ENCODE measurements around the gene FAM107B. TPM values are rescaled to one million over a fixed set of nuclear protein-coding genes. Genes with fewer than 3 reads are reported as not detected.

Gene FAM107B
- total and polyA plus RNA-seq, 4 donors: 24.9 to 58.1 (median 30.9) TPM

- H3K27ac ChIP-seq (ENCODE audit: low read depth in 1 of 2, low read length in 2 of 2): peak overlapping the region in 1 of 2 donors; percentile 69
- peak; percentile 78 for TF ChIP-seq HNF4A (conservative IDR thresholded peaks at IDR 0.05)
- TF ChIP-seq EGR1 (IDR thresholded peaks at IDR 0.05; ENCODE audit: low read depth in 2 of 2): no peak
- peak; percentile 19 to 42 for TF ChIP-seq RXRA (IDR thresholded peaks at IDR 0.05)
- no peak for TF ChIP-seq ZBTB33 (IDR thresholded peaks at IDR 0.05)
- peak; percentile 61 for TF ChIP-seq SP1 (IDR thresholded peaks at IDR 0.05)
- TF ChIP-seq NR2F2 (IDR thresholded peaks at IDR 0.05): no peak
- no peak for TF ChIP-seq TAF1 (conservative IDR thresholded peaks at IDR 0.05)
- no peak for TF ChIP-seq ATF3 (IDR thresholded peaks at IDR 0.05)
- no peak for TF ChIP-seq JUND (IDR thresholded peaks at IDR 0.05)
- TF ChIP-seq YY1 (IDR thresholded peaks at IDR 0.05): peak; percentile 62
- TF ChIP-seq FOXA2 (IDR thresholded peaks at IDR 0.05): no peak
- TF ChIP-seq HNF4G (IDR thresholded peaks at IDR 0.05): peak; percentile 46
- TF ChIP-seq RAD21 (IDR thresholded peaks at IDR 0.05): peak; percentile 0 to 58
- no peak for TF ChIP-seq GABPA (IDR thresholded peaks at IDR 0.05 in 1 of 2, conservative IDR thresholded peaks at IDR 0.05 in 1 of 2)
- peak; percentile 77 for TF ChIP-seq MAX (IDR thresholded peaks at IDR 0.05)
- TF ChIP-seq FOXA1 (IDR thresholded peaks at IDR 0.05): no peak
- TF ChIP-seq, protein P1, sequence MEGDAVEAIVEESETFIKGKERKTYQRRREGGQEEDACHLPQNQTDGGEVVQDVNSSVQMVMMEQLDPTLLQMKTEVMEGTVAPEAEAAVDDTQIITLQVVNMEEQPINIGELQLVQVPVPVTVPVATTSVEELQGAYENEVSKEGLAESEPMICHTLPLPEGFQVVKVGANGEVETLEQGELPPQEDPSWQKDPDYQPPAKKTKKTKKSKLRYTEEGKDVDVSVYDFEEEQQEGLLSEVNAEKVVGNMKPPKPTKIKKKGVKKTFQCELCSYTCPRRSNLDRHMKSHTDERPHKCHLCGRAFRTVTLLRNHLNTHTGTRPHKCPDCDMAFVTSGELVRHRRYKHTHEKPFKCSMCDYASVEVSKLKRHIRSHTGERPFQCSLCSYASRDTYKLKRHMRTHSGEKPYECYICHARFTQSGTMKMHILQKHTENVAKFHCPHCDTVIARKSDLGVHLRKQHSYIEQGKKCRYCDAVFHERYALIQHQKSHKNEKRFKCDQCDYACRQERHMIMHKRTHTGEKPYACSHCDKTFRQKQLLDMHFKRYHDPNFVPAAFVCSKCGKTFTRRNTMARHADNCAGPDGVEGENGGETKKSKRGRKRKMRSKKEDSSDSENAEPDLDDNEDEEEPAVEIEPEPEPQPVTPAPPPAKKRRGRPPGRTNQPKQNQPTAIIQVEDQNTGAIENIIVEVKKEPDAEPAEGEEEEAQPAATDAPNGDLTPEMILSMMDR (IDR thresholded peaks at IDR 0.05; ENCODE audit: low read depth, low read length, missing input control): no peak
- TF ChIP-seq, protein P2, sequence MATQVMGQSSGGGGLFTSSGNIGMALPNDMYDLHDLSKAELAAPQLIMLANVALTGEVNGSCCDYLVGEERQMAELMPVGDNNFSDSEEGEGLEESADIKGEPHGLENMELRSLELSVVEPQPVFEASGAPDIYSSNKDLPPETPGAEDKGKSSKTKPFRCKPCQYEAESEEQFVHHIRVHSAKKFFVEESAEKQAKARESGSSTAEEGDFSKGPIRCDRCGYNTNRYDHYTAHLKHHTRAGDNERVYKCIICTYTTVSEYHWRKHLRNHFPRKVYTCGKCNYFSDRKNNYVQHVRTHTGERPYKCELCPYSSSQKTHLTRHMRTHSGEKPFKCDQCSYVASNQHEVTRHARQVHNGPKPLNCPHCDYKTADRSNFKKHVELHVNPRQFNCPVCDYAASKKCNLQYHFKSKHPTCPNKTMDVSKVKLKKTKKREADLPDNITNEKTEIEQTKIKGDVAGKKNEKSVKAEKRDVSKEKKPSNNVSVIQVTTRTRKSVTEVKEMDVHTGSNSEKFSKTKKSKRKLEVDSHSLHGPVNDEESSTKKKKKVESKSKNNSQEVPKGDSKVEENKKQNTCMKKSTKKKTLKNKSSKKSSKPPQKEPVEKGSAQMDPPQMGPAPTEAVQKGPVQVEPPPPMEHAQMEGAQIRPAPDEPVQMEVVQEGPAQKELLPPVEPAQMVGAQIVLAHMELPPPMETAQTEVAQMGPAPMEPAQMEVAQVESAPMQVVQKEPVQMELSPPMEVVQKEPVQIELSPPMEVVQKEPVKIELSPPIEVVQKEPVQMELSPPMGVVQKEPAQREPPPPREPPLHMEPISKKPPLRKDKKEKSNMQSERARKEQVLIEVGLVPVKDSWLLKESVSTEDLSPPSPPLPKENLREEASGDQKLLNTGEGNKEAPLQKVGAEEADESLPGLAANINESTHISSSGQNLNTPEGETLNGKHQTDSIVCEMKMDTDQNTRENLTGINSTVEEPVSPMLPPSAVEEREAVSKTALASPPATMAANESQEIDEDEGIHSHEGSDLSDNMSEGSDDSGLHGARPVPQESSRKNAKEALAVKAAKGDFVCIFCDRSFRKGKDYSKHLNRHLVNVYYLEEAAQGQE (IDR thresholded peaks at IDR 0.05): no peak
These were observed 166.2 kb downstream of the FAM107B start for GRCh38 chr10:14608381-14609001.

More at GRCh38 chr10:14608381-14609001, 166.2 kb downstream of the FAM107B start:
- Histone ChIP-seq H3K4me1 (ENCODE audit: control insufficient read depth in 4 of 4, insufficient read depth in 4 of 4, low read length in 3 of 4) (peaks cover 4 to 69% (median 44%) of the 10 kb centered on the region in 4 donors), H3K36me3 (ENCODE audit: control insufficient read depth in 4 of 4, insufficient read depth in 3 of 4, low read depth in 1 of 4, low read length in 3 of 4) (no peaks in the 10 kb centered on the region), H3K4me3 (ENCODE audit: low read depth in 1 of 3, low read length in 3 of 3) (no peak overlapping the region), H3K9ac (ENCODE audit: low read depth in 1 of 2, low read length in 2 of 2) (no peak overlapping the region), H3K27me3 (ENCODE audit: control insufficient read depth in 4 of 4, insufficient read depth in 4 of 4, low read length in 3 of 4) (no peaks in the 10 kb centered on the region), H3K9me3 (ENCODE audit: control insufficient read depth in 4 of 4, low read length in 3 of 4) (no peaks in the 10 kb centered on the region)
- no peak for DNase-seq (ENCODE audit: low spot score)
- 67% methylated on average over 4 of the region's 4 CpGs for WGBS
